ENCODE measurements around the gene PTGDS.

DNA sequence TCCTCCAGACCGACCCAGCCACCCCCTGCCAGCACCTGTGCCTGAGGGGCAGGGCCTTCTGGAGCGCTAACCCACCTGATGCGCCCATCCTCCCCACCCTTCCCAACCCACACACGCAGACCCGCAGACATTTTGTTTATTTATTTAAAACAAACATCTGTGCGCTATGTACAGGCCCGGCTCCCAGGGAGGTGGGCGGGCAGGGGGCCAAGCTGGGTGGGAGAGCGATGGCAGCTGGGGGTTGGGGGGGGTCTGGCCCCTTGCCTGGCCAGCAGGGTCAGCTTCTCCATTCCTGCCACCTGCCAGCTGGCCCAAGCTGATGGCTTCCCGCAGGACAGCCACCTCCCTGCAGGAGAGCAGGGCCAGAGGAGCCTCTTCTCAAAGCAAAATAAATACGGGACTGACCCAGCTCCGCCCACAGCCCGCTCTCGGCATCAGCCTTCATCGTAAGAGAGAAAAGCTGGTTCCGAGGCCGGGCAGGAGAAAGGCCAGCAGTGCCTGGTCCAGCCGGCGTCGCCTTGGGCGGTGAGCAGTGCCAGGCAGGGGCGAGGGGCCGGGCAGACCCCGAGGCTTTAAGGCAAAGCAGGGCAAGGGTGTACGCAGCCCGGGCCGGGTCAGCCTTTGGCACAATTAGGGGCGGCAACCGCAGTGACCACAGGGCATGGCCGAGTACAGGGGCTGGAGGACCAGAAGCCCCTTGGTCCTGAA lies 30.0 kb downstream of the PTGDS start:
- TF ChIP-seq, protein P1, sequence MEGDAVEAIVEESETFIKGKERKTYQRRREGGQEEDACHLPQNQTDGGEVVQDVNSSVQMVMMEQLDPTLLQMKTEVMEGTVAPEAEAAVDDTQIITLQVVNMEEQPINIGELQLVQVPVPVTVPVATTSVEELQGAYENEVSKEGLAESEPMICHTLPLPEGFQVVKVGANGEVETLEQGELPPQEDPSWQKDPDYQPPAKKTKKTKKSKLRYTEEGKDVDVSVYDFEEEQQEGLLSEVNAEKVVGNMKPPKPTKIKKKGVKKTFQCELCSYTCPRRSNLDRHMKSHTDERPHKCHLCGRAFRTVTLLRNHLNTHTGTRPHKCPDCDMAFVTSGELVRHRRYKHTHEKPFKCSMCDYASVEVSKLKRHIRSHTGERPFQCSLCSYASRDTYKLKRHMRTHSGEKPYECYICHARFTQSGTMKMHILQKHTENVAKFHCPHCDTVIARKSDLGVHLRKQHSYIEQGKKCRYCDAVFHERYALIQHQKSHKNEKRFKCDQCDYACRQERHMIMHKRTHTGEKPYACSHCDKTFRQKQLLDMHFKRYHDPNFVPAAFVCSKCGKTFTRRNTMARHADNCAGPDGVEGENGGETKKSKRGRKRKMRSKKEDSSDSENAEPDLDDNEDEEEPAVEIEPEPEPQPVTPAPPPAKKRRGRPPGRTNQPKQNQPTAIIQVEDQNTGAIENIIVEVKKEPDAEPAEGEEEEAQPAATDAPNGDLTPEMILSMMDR (IDR thresholded peaks at IDR 0.05): no peak
- no peak for TF ChIP-seq ZFX (IDR thresholded peaks at IDR 0.05; ENCODE audit: borderline replicate concordance)
